GM18909 (cell line): ENCODE data around the gene DCTN3.

ENCODE experiments used
- ATAC-seq: cut with Tn5 transposase; IDR thresholded peaks from one replicate; pipeline ENCODE4 v1.9.1; 2021; ENCODE audit warnings: mild to moderate bottlenecking; ENCODE audit not compliant: unreplicated experiment, poor library complexity

Gene DCTN3

GRCh38 chr9:34620061-34620994 is at the start of gene DCTN3:
Gene DCTN3 (minus strand): TSS chr9:34620495. CDS start chr9:34620464, 31 bp downstream.
- ATAC-seq: peak; percentile 100

GRCh38 chr9:34665381-34666250 is 45.3 kb upstream of the DCTN3 start:
- peak; percentile 66 for ATAC-seq

GRCh38 chr9:34665067-34665380 is 44.7 kb upstream of the DCTN3 start:
- peak; percentile 33 for ATAC-seq

GRCh38 chr9:34664281-34665066 is 44.2 kb upstream of the DCTN3 start:
- peak; percentile 67 for ATAC-seq

- no peak for ATAC-seq
These were observed 43.0 kb upstream of the DCTN3 start for GRCh38 chr9:34663303-34663605.

- ATAC-seq: no peak
These were observed 42.4 kb upstream of the DCTN3 start, which contains the start of gene CCL27 for GRCh38 chr9:34662526-34663302. Gene CCL27 (minus strand): TSS chr9:34662657. CDS start chr9:34662633, 24 bp downstream.

- ATAC-seq: no peak
These were observed 39.4 kb upstream of the DCTN3 start for GRCh38 chr9:34659592-34660253.

- ATAC-seq: no peak
These were observed 38.2 kb upstream of the DCTN3 start for GRCh38 chr9:34658461-34658860.

- no peak for ATAC-seq
These were observed 36.7 kb upstream of the DCTN3 start for GRCh38 chr9:34656992-34657391.

GRCh38 chr9:34655394-34655793 is 35.1 kb upstream of the DCTN3 start:
- ATAC-seq: no peak

- no peak for ATAC-seq
These were observed 34.2 kb upstream of the DCTN3 start for GRCh38 chr9:34654323-34655051.

- no peak for ATAC-seq
These were observed 33.1 kb upstream of the DCTN3 start for GRCh38 chr9:34653151-34654072.

GRCh38 chr9:34652602-34653000 is 32.3 kb upstream of the DCTN3 start:
- ATAC-seq: no peak

- no peak for ATAC-seq
These were observed 31.7 kb upstream of the DCTN3 start, which contains the start of gene IL11RA for GRCh38 chr9:34651876-34652601. Gene IL11RA (plus strand): TSS chr9:34652185. CDS start chr9:34655218, 3,033 bp downstream.

- no peak for ATAC-seq
These were observed 31.0 kb upstream of the DCTN3 start for GRCh38 chr9:34651321-34651720.

GRCh38 chr9:34650816-34651215 is 30.5 kb upstream of the DCTN3 start:
- no peak for ATAC-seq

GRCh38 chr9:34648673-34649072 is 28.4 kb upstream of the DCTN3 start:
- ATAC-seq: no peak
